CD4-positive, alpha-beta T cell treated with Interleukin-10 for 1 hour (primary cell): ENCODE results near the gene SRPK3.
"Not testable (repeated sequence)": the region's sequence is repeated elsewhere in the genome, so short reads cannot be mapped to it uniquely, and the experiment has no call there.

Experiments used
- DNase-seq: peaks from one replicate; pipeline ENCODE4 v3.0.0-alpha.2; 2020

SRPK3 gene

GRCh38 chrX:153814591-153815315, 33.9 kb downstream of the SRPK3 start:
- DNase-seq: no peak

- peak; percentile 53 for DNase-seq
Observed at GRCh38 chrX:153816831-153817690, 36.2 kb downstream of the SRPK3 start.

- not testable (repeated sequence) for DNase-seq
Observed at GRCh38 chrX:153818064-153818463, 37.2 kb downstream of the SRPK3 start.

GRCh38 chrX:153818571-153819383, 37.9 kb downstream of the SRPK3 start:
- peak; percentile 59 for DNase-seq

- DNase-seq: no peak
Observed at GRCh38 chrX:153819384-153820040, 38.7 kb downstream of the SRPK3 start.

GRCh38 chrX:153820601-153821000, 39.8 kb downstream of the SRPK3 start:
- no peak for DNase-seq

GRCh38 chrX:153821066-153821465, 40.2 kb downstream of the SRPK3 start:
- no peak for DNase-seq

- DNase-seq: no peak
Observed at GRCh38 chrX:153824348-153824747, 43.5 kb downstream of the SRPK3 start.

- DNase-seq: no peak
Observed at GRCh38 chrX:153825042-153825441, 44.2 kb downstream of the SRPK3 start.

GRCh38 chrX:153827016-153827415, 46.2 kb downstream of the SRPK3 start:
- no peak for DNase-seq

- no peak for DNase-seq
Observed at GRCh38 chrX:153827903-153828302, 47.1 kb downstream of the SRPK3 start.

GRCh38 chrX:153828308-153828707, 47.5 kb downstream of the SRPK3 start:
- no peak for DNase-seq

GRCh38 chrX:153828723-153829548, 48.1 kb downstream of the SRPK3 start:
- no peak for DNase-seq

- DNase-seq: no peak
Observed at GRCh38 chrX:153829549-153829798, 48.6 kb downstream of the SRPK3 start.

GRCh38 chrX:153829799-153830639, 49.2 kb downstream of the SRPK3 start, which contains the start of gene PDZD4:
PDZD4 (minus strand) TSS chrX:153830544; CDS start chrX:153830298, 246 bp downstream.
- DNase-seq: peak; percentile 24

GRCh38 chrX:153830640-153831428, 50.0 kb downstream of the SRPK3 start:
- DNase-seq: no peak

GRCh38 chrX:153831429-153832150, 50.7 kb downstream of the SRPK3 start:
- DNase-seq: no peak

- no peak for DNase-seq
Observed at GRCh38 chrX:153832728-153833127, 51.9 kb downstream of the SRPK3 start.
